Fibroblast of the conjunctiva (primary cell): ENCODE data around the gene TGFBR1.

ENCODE experiments used
- DNase-seq: peaks from one replicate; pipeline ENCODE4 v3.0.0-alpha.2; 2010; ENCODE audit warnings: low read depth

Gene TGFBR1

DNA sequence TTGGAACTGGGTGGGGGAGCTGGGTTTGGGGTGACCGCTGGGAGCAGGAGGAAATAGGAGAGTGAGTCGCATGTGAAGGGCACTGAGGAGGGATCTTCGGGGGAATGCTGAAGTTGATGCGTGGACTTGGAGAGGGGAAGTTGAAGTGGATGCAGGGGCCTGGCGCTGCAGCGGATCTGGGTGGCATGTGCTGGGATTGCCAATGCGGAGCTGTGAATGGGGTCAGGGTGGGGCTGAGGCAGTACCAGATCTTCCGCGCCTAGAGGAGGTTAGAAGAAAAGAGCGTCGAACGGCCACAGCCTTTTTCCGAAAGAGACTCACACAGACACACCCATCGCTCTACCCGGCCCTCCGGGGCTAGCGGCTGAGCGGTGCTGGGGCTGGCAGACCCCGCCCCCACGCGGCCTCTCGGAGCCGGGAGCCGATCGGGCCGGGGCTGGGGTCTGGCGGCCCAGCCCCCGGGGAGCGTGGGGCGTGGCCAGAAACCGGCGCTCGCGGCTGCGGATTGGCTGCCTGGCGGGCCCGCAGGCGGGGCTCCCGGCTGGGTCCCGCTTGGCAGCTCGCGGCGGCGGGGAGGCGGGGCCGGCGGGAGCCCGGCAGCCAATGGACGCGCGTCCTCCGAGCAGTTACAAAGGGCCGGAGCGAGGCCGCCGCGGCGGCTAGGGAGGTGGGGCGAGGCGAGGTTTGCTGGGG, at the start of gene TGFBR1:
TSS of gene TGFBR1 (plus strand) at position 655 of the 693 bp plus-strand sequence. CDS start 93 bp downstream, outside the sequence.
- peak; percentile 83 for DNase-seq

DNA sequence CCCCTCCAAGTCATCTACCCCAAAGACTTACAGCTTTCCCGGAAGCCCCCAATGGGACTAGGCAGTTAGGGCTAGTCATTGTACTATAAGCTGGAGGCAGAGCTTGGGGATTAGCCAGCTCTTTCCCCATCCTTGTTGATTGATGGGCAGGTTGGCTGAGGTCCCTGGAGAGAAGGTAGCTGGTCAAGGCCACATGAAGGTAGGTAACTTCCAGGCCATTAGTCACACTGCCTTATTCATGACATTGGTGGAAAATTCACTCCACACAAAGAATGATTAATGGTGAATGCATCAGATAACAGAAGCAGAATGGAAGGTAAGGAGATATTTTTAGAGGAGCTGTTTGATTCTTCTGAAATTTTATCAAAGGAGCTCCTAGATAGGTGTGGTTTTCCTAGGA, 49.5 kb upstream of the TGFBR1 start:
- DNase-seq, result no peak

DNA sequence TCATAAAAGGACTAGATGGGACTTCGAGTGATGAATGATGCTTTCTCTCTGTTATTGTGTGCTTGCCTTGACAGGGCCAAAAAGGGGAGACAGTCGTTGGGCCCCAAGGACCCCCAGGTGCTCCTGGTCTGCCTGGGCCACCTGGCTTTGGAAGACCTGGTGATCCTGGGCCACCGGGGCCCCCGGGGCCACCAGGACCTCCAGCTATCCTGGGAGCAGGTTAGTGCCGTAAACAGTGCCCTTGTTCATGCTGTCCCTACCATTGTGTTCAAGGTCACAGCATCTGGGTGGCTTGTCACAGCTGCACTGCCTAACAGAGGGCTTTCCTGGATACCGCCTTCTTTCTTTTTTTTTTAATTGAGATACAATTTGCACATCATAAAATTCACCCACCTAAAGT, 48.7 kb upstream of the TGFBR1 start:
- DNase-seq, result no peak

DNA sequence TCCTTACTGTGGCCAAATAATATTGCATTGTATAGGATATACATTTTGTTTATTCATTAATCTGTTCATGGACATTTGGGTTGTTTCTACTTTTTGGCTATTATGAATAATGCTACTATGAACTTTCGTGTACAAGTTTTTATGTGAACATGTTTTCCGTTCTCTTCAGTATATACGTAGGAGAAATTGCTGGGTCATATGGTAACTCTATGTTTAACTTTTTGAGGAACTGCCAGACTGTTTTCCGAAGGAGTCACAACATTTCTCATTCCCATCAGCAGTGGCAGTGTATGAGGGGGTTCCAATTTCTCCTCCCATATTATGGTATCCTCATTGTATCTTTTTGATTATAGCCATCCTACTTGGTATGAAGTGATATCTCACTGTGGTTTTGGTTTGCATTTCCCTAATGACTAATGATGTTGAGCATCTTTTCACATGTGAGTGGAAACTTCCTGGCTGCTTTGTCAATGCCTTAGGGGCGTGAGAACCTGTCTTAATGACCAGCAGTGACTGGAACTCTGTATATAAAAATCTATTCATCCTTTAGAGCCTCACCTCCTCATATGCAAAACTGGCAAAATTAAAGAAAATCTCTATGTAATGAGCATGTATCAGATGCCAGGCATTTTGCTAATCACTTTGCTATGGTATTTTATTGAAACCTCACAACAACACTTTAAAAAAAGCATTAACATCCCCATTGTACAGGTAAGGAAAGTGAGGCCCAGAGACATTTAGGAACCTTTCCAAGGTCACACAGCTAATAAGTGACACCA, 47.8 kb upstream of the TGFBR1 start:
- DNase-seq, result no peak

DNA sequence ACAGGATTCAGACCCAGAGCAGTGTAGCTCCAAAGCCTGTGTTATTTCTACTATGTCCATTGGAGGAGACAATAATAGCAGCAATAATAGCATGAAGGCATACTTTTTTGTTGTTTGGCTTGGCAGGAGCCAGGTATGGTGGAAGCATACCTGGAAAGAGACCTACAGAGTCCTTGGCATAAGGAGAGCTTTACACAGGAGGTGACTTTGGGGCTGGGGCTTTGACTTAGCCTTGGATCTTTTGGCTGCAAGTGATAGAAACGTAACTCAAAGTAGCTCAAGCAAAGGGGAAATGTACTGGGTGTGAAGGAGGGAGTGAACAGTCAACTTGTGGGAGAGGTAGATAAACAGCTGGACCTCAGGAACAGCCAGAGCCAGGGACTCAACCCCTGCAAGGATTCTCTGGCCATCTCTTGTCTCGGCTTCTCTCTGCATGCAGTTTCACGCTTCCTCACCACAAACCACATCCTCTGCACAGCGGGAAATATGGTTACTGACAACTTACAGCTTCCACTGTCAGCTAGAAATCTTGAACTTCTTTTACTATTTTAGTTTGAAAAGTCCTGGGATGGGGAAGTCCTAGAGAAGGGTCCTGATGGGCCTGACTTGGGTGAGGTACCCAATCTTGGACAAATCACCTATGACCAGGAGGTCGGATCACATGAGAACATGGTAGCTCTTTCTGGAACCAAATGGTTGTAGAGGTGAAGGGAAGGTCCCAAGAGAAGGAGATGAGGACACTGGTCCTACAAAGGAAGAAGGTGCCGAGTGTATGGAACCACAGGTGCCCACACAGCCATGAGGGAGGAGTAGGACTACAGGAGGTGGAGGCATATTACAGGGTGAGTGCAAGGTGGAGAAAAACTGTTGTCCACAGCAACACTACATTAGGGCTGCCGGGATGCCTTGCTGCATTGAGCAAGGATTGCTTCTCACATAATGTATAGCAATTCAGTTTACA, 47.0 kb upstream of the TGFBR1 start:
- DNase-seq, result no peak

DNA sequence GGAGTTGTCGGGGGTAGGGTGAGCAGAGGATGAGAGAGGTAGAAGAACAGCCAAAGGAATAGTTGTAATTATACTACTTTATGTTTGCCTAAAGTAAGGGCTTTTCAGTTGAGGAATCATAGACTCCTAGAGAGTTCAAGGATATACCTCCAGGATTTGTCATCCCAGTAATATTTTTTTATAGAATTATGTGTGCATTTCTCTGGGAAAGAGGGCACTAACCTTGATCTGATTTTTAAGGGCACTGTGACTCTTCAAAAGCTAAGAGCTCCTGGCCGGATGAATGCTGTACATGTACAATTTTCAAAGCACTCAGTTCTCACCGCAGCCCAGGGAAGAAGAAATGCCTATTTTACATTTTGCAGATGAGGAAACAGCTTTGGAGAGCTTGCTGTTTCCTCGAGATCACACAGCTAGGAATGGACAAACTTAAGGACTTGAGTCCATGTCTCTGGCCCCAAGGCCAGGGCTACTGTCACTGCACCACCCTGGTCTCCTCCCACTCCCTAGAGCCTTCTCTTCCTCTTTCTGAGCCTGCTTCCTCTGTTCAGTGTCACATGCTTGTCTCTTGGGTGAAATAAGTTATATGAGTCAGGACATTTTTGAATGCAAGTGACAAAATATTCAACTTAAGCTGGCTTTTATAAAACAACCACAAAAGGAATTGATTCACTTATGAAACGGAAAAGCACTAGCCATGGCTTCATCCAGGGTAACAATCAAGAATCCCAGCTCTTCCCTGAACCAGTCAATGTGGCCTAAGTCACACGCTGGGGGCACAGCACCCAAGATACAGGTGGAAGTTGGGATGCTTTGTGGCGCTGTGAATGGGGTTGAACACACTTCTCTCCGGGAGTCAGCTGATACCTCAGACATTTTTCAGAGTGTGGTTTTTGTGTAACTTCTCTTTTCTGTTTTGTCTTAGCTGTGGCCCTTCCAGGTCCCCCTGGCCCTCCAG, 45.7 kb upstream of the TGFBR1 start:
- no peak for DNase-seq

DNA sequence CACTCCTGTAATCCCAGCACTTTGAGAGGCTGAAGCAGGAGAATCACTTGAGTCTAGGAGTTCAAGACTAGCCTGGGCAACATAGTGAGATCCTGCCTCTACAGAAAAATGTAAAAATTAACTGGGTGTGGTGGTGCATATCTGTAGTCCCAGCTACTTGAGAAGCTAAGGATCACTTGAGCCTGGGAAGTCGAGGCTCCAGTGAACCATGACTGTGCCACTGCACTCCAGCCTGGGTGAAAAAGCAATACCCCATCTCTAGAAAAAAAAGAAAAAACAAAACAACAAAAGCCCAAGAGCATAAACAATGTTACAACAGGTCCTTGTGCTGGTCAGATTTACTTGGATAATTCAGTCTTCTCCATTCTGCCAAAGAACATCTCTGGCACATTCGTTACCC, 44.3 kb upstream of the TGFBR1 start:
- DNase-seq, result no peak

DNA sequence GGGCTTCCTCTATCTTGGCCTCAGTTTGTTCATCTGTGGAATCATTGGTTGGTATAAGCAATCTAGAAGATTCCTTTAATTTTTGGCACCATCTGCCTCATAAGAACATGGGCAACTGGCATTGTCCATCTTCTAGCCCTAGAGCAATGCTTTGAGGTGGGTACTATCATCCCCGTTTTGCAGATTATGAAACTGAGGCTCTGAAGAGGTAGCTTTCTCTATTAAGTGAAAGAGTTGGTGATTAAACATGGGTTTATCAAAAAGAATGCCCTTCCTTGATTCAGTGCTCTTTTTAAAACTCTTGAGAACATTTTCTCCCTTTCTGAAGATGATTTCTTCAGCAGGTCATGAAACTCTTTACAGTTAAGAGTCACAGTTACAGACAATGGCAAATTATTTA, 42.4 kb upstream of the TGFBR1 start:
- DNase-seq, result no peak

DNA sequence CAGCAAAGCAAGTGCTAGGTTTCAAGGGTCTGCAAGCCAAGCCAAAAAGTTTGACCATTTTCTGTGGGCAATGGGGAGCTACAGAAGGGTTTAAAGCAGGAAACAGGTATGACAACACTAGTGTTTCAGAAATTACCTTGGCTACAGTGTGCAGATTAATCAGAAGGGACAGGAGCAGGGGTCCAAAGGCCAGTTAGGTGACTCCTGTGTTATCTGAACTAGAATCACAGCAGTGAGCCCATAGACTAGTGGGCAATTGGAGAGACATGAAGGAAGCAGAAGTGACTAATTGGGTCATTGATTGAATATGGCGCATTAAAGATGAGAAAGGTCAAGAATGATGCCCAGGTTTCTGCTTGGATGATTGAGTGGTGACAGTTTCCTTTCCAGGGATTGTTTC, 41.4 kb upstream of the TGFBR1 start:
- no peak for DNase-seq

DNA sequence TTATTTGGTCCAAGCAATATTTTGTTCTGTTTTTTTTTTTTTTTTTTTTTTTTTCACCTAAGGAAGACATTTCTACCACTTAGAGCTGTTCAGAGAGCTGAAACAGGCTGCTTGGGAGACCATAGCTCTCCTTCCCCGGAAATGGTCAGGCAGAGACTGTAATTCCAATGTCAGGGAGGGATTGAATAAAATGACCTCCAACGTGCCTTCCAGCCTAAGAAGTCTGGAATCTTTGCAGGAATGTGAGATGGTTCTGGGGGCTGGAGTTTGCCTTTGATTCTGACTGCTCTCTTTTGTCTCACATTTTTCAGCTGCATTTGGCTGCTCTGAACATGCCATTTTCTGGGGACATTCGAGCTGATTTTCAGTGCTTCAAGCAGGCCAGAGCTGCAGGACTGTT, 38.3 kb upstream of the TGFBR1 start:
- DNase-seq, result no peak

DNA sequence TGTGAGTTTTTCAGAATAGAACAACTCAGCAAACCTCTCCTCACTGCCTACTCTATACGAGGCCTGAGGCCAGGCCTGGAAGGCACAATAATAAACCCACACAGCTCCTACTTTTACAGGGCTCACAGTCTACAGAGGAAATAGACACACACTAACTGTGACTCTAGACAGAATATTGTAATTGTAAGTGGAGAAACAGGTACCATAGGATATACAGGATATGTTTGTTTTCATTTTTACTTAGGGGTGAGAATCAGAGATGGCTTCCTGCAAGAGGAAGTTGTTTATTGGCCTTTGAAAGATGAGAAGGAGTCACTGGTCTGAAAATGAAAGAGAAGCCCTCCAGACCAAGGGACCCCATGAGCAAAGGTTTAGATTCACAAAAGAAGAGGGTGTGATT, 35.8 kb upstream of the TGFBR1 start:
- DNase-seq, result no peak

DNA sequence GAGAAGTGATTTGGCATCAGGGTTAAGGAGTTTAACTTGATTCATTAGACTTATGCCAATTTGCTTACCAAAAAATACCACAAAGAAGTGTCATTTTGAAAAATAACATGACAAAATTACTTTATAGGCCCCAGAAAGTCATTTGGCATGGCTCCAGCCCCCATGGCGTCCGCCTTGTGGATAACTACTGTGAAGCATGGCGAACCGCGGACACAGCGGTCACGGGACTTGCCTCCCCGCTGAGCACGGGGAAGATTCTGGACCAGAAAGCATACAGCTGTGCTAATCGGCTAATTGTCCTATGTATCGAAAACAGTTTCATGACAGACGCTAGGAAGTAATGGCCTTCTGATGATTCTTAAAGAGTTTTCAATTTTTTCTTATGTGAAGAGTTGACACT, 35.4 kb upstream of the TGFBR1 start:
- DNase-seq, result no peak

DNA sequence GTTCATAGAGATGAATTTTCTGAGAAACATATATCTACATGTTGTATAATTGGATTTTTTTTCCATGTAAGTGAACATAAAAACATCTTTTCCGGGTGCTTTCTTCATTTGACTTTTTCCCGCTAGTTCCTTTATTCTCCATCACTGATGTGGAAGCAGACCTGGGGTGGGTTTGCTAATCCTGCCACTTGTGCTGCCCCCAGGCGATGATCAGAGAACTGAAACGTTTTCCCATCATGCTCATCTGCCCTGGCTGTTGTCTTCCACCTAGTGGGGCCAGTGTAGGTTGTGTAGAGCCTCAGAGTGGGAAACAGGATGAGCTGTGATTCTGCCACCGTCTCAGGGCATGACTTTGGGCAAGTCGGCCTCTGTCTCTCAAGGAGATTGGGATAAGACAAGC, 34.2 kb upstream of the TGFBR1 start:
- DNase-seq, result no peak

DNA sequence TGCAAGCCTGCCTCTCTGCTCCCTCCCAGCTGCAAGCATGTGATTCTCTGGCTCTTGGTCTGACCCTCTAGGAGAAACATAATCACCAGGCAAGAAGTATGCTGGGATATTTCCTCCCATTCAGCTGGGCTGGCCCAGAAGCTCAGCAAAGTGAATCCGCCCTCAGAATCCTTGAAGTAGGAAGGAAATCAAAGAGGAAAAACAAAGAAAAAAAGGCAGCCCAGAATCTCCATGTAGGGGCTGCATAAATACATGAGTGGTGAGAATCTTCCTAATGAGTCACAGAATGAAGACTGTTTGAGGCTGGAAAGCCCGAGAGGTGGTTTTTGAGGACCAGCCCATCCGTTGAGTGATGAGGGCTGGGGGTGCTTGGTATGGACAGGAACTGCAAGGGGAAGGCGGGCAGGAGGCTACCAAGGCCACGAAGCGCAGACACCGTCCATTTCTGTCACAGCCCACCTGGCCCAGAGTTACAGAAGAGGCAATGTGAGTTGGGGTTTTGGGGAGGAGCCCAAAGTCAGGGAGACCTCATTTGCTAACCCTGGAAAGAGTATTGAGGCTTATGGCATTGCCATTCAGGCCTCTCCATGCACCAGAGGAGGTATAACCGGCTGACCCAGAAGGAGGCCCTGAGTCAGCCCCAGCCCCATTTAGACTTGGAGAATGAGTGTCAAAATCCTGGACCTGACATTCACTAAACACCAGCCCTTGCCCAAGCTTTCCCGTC, 33.4 kb upstream of the TGFBR1 start:
- no peak for DNase-seq

DNA sequence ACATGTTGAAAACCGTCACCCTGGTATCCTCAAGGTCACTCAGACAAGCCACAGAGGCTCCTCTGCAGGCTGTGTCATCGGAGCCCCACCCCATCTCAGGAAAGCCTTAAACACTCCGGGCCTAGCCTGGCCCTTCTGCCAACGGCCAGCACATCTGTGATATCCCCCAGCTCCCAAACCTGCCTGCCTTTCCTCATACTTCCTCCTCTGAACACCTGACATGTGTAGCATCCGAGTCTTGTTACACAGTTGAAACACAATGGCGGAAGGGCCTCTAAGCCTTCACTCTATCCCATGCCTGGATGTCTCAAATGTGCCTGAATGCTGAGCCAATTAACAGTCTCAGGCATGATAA, 32.9 kb upstream of the TGFBR1 start:
- no peak for DNase-seq

DNA sequence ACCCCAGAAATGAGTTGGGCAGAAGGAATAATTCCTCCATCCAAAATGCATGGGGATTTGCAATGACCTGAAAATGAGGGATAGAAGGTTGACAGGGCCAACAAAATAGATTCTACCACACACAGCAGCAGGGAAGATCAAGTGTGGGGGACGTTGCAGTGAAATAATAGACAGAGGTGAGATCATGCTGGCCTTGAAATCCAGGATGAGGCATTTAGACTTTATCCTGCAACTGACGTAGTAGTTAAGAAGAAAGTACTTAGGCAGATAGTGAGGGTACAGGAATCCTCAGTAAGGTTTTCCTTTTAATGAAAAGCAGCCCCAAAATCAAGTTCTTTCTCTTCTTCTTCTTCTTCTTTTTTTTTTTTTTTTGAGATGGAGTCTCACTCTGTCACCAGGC, 31.6 kb upstream of the TGFBR1 start:
- DNase-seq, result no peak

DNA sequence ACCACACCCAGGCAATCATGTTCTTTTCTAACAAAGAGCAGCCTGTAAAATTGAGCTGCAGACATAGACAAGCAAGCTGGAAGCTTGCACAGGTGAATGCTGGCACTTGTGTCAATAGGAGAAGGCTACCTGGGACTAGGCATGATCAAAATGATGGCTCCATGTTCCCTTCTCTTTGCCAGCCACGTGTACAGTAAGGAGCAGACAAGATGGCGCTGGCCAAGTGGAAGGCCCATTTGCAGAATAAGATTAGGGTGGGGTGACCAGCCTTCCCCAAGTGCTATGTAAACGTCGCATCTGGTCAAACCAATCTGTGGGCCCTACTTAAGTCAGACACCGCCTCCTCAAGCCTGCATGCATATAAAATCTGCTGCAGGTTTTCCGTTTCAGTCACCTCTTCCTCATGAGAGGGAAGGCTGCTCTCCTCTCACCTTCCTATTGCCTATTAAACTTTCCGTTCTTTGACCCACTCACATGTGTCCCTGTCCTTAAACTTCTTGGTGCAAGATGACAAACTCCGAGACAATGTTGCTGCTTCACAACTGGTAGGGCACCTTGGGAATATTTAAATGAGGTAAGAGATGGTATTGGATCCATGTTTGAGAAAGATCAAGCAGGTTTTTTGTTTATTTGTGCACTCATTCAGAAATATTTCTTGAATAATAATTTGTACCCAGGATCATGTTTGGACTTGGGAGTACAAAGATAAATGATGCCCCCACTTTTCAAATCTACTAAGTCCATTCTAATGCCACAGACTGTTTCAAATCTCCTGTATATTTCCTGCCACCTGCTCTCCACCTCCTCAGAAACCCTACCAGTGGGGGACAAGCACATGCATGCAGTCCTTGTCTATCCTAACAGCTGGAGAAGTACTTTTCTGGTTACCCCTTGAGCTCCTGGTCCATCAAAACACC, 30.7 kb upstream of the TGFBR1 start:
- DNase-seq, result no peak

DNA sequence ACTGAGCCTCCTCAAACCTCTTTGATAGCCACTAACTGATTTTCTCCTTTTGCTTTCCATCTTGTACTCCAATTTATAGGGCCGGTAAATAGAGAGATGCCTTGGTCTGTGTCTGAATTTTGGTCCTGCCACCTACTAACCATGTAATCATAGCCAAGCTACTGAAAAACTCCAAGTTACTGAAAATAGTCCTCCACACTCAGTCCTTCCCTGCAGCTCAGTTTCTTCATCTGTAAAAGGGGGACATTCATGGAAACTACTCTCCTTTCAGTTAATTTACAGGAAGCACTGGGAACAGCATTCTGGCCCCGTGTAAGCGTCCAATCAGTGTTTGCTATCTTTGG, 30.0 kb upstream of the TGFBR1 start:
- no peak for DNase-seq

DNA sequence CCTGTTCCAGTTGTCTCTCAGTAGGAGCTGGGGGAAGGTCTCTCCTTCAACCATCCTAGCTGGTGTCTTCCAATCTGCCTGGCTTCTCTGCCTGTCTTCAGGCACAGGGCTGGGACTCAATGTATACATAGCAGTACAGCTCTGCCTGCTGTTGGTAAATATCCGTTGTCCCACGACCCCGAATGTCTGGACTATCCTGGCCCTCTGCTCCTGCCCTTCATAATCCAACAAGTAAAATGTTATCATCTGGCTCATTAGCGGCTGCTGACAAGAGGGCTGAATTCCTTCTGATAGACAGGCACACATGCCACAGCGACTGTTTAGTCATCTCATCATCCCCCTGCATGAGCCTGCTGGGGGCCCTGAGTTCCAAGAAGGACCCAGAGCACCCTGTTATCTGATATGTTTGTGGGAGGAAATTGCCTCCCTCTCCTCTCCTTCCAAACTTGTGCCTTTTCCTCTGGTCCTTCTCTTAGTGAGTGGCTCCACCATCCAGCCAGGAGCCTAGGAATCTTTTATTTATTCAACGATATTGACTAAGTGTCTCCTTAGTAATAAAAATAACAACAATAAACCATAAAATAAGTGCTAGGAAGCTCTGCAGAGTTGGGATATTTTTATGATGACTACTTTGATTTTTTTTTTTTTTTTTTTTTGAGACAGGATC, 29.5 kb upstream of the TGFBR1 start:
- no peak for DNase-seq
